ENCODE measurements around the gene HPN. TPM values are rescaled to one million over a fixed set of nuclear protein-coding genes. Genes with fewer than 3 reads are reported as not detected.

Gene HPN
- total and polyA plus RNA-seq, 10 of the 15 experiments (the other 5 are each of a cell fraction or from before 2014, with no cell fraction given), result 0.21 to 0.35 TPM; not detected in 8

DNA sequence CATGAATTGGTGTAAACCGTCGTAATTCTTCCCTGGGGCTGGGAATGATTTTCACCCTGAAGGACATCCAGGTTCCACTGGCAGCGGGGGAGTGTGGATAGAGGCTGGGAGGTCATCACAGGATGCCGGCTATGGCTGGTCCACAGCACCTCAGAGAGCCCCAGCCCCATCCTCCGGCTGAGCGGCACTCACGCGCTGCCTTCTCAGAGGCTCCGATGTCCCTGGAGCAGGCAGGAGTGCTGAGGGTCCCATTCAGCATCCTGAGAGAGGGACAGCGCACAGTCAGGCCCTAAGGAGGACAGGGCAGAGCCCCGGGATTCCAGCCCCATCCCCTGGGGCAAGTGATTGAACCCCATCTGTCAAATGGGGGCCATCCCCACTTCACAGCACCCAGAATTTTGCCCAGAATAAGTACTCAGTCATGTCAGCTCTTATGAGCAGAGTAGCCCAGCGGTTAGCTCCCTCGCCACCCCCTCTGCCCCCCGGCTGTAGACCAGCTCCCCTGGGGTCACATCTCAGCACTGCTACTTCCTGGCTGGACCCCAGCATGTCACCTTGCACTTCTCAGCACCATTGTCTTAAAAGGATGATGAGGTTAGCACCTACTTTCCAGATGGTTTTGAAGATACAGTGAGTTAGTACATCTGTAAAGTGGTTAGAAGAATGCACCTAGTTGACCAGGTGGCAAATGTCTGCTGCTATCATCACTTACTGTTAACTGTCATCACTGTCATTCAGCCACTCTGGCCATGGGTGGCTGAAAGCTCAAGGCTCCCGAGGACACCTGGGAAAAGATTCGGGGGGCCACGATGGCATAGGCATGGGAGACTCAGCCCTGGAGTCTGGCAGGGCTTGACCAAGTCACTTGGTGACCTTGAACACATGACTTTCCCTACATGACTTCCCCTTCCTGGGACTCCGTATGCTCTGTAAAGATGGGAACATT lies 29.5 kb upstream of the HPN start:
- no peak for ATAC-seq
- SMC1A ChIA-PET (ENCODE audit: uncharacterized antibody, unreplicated experiment), result interaction anchor here (0.6 to 2.6 kb wide), 5 partner anchors 23 to 48 kb away, joined by 3 to 17 read pairs (median 4); partner anchors contain the start of gene ZNF792
- Histone ChIP-seq H3K27me3 (replicated peaks in 1 of 2; ENCODE audit: control insufficient read depth in 2 of 2, insufficient read depth in 2 of 2, low read length in 1 of 2) (no peaks in the 10 kb centered on the region), H3K27ac (ENCODE audit: control insufficient read depth, insufficient read depth) (no peak overlapping the region), H3K79me2 (ENCODE audit: control insufficient read depth, insufficient read depth, low read length) (no peaks in the 10 kb centered on the region), H3K9me3 (replicated peaks; ENCODE audit: control insufficient read depth, insufficient read depth, low read length) (no peaks in the 10 kb centered on the region), H3K4me1 (ENCODE audit: control insufficient read depth, insufficient read depth, low read length) (peaks cover 11% of the 10 kb centered on the region), H3K4me3 (no peak overlapping the region), H3K4me2 (ENCODE audit: control insufficient read depth, insufficient read depth) (no peak overlapping the region), H4K20me1 (ENCODE audit: control insufficient read depth, insufficient read depth) (no peaks in the 10 kb centered on the region), H3K9ac (ENCODE audit: control insufficient read depth, insufficient read depth, low read length) (no peak overlapping the region), H3K36me3 (ENCODE audit: control insufficient read depth in 2 of 2, insufficient read depth in 2 of 2, low read length in 1 of 2) (peaks cover 10 to 32% of the 10 kb centered on the region in 2 experiments), H2AFZ (ENCODE audit: control insufficient read depth, low read depth, low read length) (no peak overlapping the region)
- no TSS peak for BruUV-seq (replicated peaks)
- in situ Hi-C loops (cut with MboI), result loop anchor here (5.0 kb wide), 1 partner anchor 35 kb away; no protein-coding TSS in a partner anchor
- CTCF ChIA-PET, result interaction anchor here (0.7 to 4.9 kb wide), 11 partner anchors 9 to 125 kb away, joined by 3 to 62 read pairs (median 4); no protein-coding TSS in a partner anchor
- intact Hi-C loops (cut with micrococcal nuclease; ENCODE audit: unreplicated experiment), result no loop called here
- no peak for FAIRE-seq
- POLR2A ChIA-PET, result interaction anchor here (1.4 kb wide), 1 partner anchor 21 kb away, joined by 3 read pairs; no protein-coding TSS in a partner anchor
- RAD21 ChIA-PET (ENCODE audit: unreplicated experiment), result interaction anchor here (0.6 to 3.0 kb wide), 3 partner anchors 22 to 48 kb away, joined by 3 to 13 read pairs (median 5); partner anchors contain the start of gene ZNF792
- no peak for DNase-seq (ENCODE audit: low read depth, low spot score)
- 98% methylated on average over 18 of the region's 18 CpGs for whole genome bisulfite sequencing (ENCODE audit: insufficient coverage, insufficient replicate concordance, low lambda C conversion rate, missing lambda C conversion rate)
- TF ChIP-seq, protein P1, sequence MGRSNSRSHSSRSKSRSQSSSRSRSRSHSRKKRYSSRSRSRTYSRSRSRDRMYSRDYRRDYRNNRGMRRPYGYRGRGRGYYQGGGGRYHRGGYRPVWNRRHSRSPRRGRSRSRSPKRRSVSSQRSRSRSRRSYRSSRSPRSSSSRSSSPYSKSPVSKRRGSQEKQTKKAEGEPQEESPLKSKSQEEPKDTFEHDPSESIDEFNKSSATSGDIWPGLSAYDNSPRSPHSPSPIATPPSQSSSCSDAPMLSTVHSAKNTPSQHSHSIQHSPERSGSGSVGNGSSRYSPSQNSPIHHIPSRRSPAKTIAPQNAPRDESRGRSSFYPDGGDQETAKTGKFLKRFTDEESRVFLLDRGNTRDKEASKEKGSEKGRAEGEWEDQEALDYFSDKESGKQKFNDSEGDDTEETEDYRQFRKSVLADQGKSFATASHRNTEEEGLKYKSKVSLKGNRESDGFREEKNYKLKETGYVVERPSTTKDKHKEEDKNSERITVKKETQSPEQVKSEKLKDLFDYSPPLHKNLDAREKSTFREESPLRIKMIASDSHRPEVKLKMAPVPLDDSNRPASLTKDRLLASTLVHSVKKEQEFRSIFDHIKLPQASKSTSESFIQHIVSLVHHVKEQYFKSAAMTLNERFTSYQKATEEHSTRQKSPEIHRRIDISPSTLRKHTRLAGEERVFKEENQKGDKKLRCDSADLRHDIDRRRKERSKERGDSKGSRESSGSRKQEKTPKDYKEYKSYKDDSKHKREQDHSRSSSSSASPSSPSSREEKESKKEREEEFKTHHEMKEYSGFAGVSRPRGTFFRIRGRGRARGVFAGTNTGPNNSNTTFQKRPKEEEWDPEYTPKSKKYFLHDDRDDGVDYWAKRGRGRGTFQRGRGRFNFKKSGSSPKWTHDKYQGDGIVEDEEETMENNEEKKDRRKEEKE (IDR thresholded peaks at IDR 0.05), result no peak
- no peak for TF ChIP-seq GABPA (IDR thresholded peaks at IDR 0.05; ENCODE audit: low read depth)
- no peak for TF ChIP-seq MEF2A (IDR thresholded peaks at IDR 0.05; ENCODE audit: insufficient read depth, low read depth, low read length)
- no peak for TF ChIP-seq HDGF (IDR thresholded peaks at IDR 0.05)
- TF ChIP-seq, protein P2, sequence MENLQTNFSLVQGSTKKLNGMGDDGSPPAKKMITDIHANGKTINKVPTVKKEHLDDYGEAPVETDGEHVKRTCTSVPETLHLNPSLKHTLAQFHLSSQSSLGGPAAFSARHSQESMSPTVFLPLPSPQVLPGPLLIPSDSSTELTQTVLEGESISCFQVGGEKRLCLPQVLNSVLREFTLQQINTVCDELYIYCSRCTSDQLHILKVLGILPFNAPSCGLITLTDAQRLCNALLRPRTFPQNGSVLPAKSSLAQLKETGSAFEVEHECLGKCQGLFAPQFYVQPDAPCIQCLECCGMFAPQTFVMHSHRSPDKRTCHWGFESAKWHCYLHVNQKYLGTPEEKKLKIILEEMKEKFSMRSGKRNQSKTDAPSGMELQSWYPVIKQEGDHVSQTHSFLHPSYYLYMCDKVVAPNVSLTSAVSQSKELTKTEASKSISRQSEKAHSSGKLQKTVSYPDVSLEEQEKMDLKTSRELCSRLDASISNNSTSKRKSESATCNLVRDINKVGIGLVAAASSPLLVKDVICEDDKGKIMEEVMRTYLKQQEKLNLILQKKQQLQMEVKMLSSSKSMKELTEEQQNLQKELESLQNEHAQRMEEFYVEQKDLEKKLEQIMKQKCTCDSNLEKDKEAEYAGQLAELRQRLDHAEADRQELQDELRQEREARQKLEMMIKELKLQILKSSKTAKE (IDR thresholded peaks at IDR 0.05; ENCODE audit: low read depth, poor library complexity, severe bottlenecking), result no peak
- TF ChIP-seq, protein P3, sequence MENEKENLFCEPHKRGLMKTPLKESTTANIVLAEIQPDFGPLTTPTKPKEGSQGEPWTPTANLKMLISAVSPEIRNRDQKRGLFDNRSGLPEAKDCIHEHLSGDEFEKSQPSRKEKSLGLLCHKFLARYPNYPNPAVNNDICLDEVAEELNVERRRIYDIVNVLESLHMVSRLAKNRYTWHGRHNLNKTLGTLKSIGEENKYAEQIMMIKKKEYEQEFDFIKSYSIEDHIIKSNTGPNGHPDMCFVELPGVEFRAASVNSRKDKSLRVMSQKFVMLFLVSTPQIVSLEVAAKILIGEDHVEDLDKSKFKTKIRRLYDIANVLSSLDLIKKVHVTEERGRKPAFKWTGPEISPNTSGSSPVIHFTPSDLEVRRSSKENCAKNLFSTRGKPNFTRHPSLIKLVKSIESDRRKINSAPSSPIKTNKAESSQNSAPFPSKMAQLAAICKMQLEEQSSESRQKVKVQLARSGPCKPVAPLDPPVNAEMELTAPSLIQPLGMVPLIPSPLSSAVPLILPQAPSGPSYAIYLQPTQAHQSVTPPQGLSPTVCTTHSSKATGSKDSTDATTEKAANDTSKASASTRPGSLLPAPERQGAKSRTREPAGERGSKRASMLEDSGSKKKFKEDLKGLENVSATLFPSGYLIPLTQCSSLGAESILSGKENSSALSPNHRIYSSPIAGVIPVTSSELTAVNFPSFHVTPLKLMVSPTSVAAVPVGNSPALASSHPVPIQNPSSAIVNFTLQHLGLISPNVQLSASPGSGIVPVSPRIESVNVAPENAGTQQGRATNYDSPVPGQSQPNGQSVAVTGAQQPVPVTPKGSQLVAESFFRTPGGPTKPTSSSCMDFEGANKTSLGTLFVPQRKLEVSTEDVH (IDR thresholded peaks at IDR 0.05; ENCODE audit: low read depth, partially characterized antibody), result no peak
- TF ChIP-seq, protein P4, sequence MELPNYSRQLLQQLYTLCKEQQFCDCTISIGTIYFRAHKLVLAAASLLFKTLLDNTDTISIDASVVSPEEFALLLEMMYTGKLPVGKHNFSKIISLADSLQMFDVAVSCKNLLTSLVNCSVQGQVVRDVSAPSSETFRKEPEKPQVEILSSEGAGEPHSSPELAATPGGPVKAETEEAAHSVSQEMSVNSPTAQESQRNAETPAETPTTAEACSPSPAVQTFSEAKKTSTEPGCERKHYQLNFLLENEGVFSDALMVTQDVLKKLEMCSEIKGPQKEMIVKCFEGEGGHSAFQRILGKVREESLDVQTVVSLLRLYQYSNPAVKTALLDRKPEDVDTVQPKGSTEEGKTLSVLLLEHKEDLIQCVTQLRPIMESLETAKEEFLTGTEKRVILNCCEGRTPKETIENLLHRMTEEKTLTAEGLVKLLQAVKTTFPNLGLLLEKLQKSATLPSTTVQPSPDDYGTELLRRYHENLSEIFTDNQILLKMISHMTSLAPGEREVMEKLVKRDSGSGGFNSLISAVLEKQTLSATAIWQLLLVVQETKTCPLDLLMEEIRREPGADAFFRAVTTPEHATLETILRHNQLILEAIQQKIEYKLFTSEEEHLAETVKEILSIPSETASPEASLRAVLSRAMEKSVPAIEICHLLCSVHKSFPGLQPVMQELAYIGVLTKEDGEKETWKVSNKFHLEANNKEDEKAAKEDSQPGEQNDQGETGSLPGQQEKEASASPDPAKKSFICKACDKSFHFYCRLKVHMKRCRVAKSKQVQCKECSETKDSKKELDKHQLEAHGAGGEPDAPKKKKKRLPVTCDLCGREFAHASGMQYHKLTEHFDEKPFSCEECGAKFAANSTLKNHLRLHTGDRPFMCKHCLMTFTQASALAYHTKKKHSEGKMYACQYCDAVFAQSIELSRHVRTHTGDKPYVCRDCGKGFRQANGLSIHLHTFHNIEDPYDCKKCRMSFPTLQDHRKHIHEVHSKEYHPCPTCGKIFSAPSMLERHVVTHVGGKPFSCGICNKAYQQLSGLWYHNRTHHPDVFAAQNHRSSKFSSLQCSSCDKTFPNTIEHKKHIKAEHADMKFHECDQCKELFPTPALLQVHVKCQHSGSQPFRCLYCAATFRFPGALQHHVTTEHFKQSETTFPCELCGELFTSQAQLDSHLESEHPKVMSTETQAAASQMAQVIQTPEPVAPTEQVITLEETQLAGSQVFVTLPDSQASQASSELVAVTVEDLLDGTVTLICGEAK (IDR thresholded peaks at IDR 0.05; ENCODE audit: borderline replicate concordance), result no peak
- TF ChIP-seq MYB (IDR thresholded peaks at IDR 0.05; ENCODE audit: borderline replicate concordance, low read depth, low read length), result no peak
